ENCODE results near the gene SGCD.

Gene SGCD

GRCh38 chr5:156475182-156476157 lies 148.5 kb downstream of the SGCD start:
- no peak for FAIRE-seq
- TF ChIP-seq POLR2A (IDR thresholded peaks at IDR 0.05; ENCODE audit: low read depth, low read length) = no peak
- TF ChIP-seq PAX5 (IDR thresholded peaks at IDR 0.05; ENCODE audit: insufficient read depth, low read length, severe bottlenecking) = no peak
- no peak for TF ChIP-seq POU2F2 (IDR thresholded peaks at IDR 0.05; ENCODE audit: low read depth, low read length)
- TF ChIP-seq SPI1 (IDR thresholded peaks at IDR 0.05; ENCODE audit: low read depth, low read length) = no peak
- no peak for TF ChIP-seq TAF1 (IDR thresholded peaks at IDR 0.05; ENCODE audit: low read depth, low read length)
- TF ChIP-seq POLR2AphosphoS5 (IDR thresholded peaks at IDR 0.05; ENCODE audit: low read depth, low read length) = no peak
- no peak for DNase-seq (ENCODE audit: insufficient read length, low spot score)

GRCh38 chr5:156476158-156476551 lies 149.2 kb downstream of the SGCD start:
- no peak for TF ChIP-seq POLR2A (IDR thresholded peaks at IDR 0.05; ENCODE audit: low read depth, low read length)
- TF ChIP-seq POU2F2 (IDR thresholded peaks at IDR 0.05; ENCODE audit: low read depth, low read length) = no peak
- no peak for FAIRE-seq

GRCh38 chr5:156476678-156477077 lies 149.7 kb downstream of the SGCD start:
- no peak for FAIRE-seq
- TF ChIP-seq POU2F2 (IDR thresholded peaks at IDR 0.05; ENCODE audit: low read depth, low read length) = no peak
- TF ChIP-seq SPI1 (IDR thresholded peaks at IDR 0.05; ENCODE audit: low read depth, low read length) = no peak
- TF ChIP-seq POLR2A (IDR thresholded peaks at IDR 0.05; ENCODE audit: low read depth, low read length) = no peak
- TF ChIP-seq PAX5 (IDR thresholded peaks at IDR 0.05; ENCODE audit: insufficient read depth, low read length, severe bottlenecking) = no peak
- TF ChIP-seq POLR2AphosphoS5 (IDR thresholded peaks at IDR 0.05; ENCODE audit: low read depth, low read length) = no peak
- TF ChIP-seq TAF1 (IDR thresholded peaks at IDR 0.05; ENCODE audit: low read depth, low read length) = no peak
- DNase-seq (ENCODE audit: insufficient read length, low spot score) = no peak

More at GRCh38 chr5:156476158-156476551, 149.2 kb downstream of the SGCD start:
- DNase-seq (ENCODE audit: insufficient read length, low spot score) = no peak

GRCh38 chr5:156477196-156477595 lies 150.2 kb downstream of the SGCD start:
- DNase-seq (ENCODE audit: insufficient read length, low spot score) (no peak), FAIRE-seq (no peak)
- TF ChIP-seq POLR2A (IDR thresholded peaks at IDR 0.05; ENCODE audit: low read depth, low read length) (no peak), POU2F2 (IDR thresholded peaks at IDR 0.05; ENCODE audit: low read depth, low read length) (no peak), TAF1 (IDR thresholded peaks at IDR 0.05; ENCODE audit: low read depth, low read length) (no peak), PAX5 (IDR thresholded peaks at IDR 0.05; ENCODE audit: insufficient read depth, low read length, severe bottlenecking) (no peak), SPI1 (IDR thresholded peaks at IDR 0.05; ENCODE audit: low read depth, low read length) (no peak), POLR2AphosphoS5 (IDR thresholded peaks at IDR 0.05; ENCODE audit: low read depth, low read length) (no peak)

- DNase-seq (ENCODE audit: insufficient read length, low spot score) (no peak), FAIRE-seq (no peak)
- TF ChIP-seq POLR2A (IDR thresholded peaks at IDR 0.05; ENCODE audit: low read depth, low read length) (no peak), TAF1 (IDR thresholded peaks at IDR 0.05; ENCODE audit: low read depth, low read length) (no peak), PAX5 (IDR thresholded peaks at IDR 0.05; ENCODE audit: insufficient read depth, low read length, severe bottlenecking) (no peak), POLR2AphosphoS5 (IDR thresholded peaks at IDR 0.05; ENCODE audit: low read depth, low read length) (no peak), SPI1 (IDR thresholded peaks at IDR 0.05; ENCODE audit: low read depth, low read length) (no peak), POU2F2 (IDR thresholded peaks at IDR 0.05; ENCODE audit: low read depth, low read length) (no peak)
These were observed 152.9 kb downstream of the SGCD start for GRCh38 chr5:156479849-156480248.

- TF ChIP-seq POLR2AphosphoS5 (IDR thresholded peaks at IDR 0.05; ENCODE audit: low read depth, low read length) (no peak), POLR2A (IDR thresholded peaks at IDR 0.05; ENCODE audit: low read depth, low read length) (no peak), PAX5 (IDR thresholded peaks at IDR 0.05; ENCODE audit: insufficient read depth, low read length, severe bottlenecking) (no peak), SPI1 (IDR thresholded peaks at IDR 0.05; ENCODE audit: low read depth, low read length) (no peak), TAF1 (IDR thresholded peaks at IDR 0.05; ENCODE audit: low read depth, low read length) (no peak), POU2F2 (IDR thresholded peaks at IDR 0.05; ENCODE audit: low read depth, low read length) (no peak)
- no peak for DNase-seq (ENCODE audit: insufficient read length, low spot score)
- FAIRE-seq = no peak
These were observed 154.8 kb downstream of the SGCD start for GRCh38 chr5:156481741-156482140.

- no peak for TF ChIP-seq SPI1 (IDR thresholded peaks at IDR 0.05; ENCODE audit: low read depth, low read length)
- TF ChIP-seq POU2F2 (IDR thresholded peaks at IDR 0.05; ENCODE audit: low read depth, low read length) = no peak
- TF ChIP-seq POLR2A (IDR thresholded peaks at IDR 0.05; ENCODE audit: low read depth, low read length) = no peak
- no peak for TF ChIP-seq TAF1 (IDR thresholded peaks at IDR 0.05; ENCODE audit: low read depth, low read length)
- no peak for TF ChIP-seq POLR2AphosphoS5 (IDR thresholded peaks at IDR 0.05; ENCODE audit: low read depth, low read length)
- no peak for TF ChIP-seq PAX5 (IDR thresholded peaks at IDR 0.05; ENCODE audit: insufficient read depth, low read length, severe bottlenecking)
- no peak for DNase-seq (ENCODE audit: insufficient read length, low spot score)
- no peak for FAIRE-seq
These were observed 155.9 kb downstream of the SGCD start for GRCh38 chr5:156482818-156483217.

GRCh38 chr5:156486394-156487238 lies 159.7 kb downstream of the SGCD start:
- FAIRE-seq (no peak), DNase-seq (ENCODE audit: insufficient read length, low spot score) (no peak)
- no peak for TF ChIP-seq POU2F2 (IDR thresholded peaks at IDR 0.05; ENCODE audit: low read depth, low read length)
- no peak for TF ChIP-seq PAX5 (IDR thresholded peaks at IDR 0.05; ENCODE audit: insufficient read depth, low read length, severe bottlenecking)
- TF ChIP-seq SPI1 (IDR thresholded peaks at IDR 0.05; ENCODE audit: low read depth, low read length) = no peak
- TF ChIP-seq POLR2AphosphoS5 (IDR thresholded peaks at IDR 0.05; ENCODE audit: low read depth, low read length) = no peak
- no peak for TF ChIP-seq POLR2A (IDR thresholded peaks at IDR 0.05; ENCODE audit: low read depth, low read length)
- TF ChIP-seq TAF1 (IDR thresholded peaks at IDR 0.05; ENCODE audit: low read depth, low read length) = no peak

- DNase-seq (ENCODE audit: insufficient read length, low spot score) (no peak), FAIRE-seq (no peak)
- TF ChIP-seq POLR2A (IDR thresholded peaks at IDR 0.05; ENCODE audit: low read depth, low read length) = no peak
- TF ChIP-seq TAF1 (IDR thresholded peaks at IDR 0.05; ENCODE audit: low read depth, low read length) = no peak
- no peak for TF ChIP-seq POLR2AphosphoS5 (IDR thresholded peaks at IDR 0.05; ENCODE audit: low read depth, low read length)
- TF ChIP-seq POU2F2 (IDR thresholded peaks at IDR 0.05; ENCODE audit: low read depth, low read length) = no peak
- no peak for TF ChIP-seq PAX5 (IDR thresholded peaks at IDR 0.05; ENCODE audit: insufficient read depth, low read length, severe bottlenecking)
- no peak for TF ChIP-seq SPI1 (IDR thresholded peaks at IDR 0.05; ENCODE audit: low read depth, low read length)
These were observed 164.8 kb downstream of the SGCD start for GRCh38 chr5:156491766-156492165.

All from GM12891 (cell line).